Heart right ventricle (tissue), 16 donors: ENCODE data around the gene CTPS1. TPM values are rescaled to one million over a fixed set of nuclear protein-coding genes. Genes with fewer than 3 reads are reported as not detected.

Source experiments
- ATAC-seq, 8 donors: fragments of 200-7000 bp; cut with Tn5 transposase; one replicate each; pipeline ENCODE4 v1.9.1; 2020; ENCODE audit warnings: mild to moderate bottlenecking in 8 of 8, moderate library complexity in 8 of 8, moderate number of reproducible peaks in 1 of 8
- DNase-seq, 2 donors: peaks; one replicate each; pipeline ENCODE4 v3.0.0-alpha.2; 2020
- H3K27ac ChIP-seq, 10 donors: fragments of 200-600 bp; sonication (generic) in 2 of 10; one replicate each; pipeline versions ENCODE4 v1.5.0 to v1.8.0; 2020 to 2022; ENCODE audit warnings: mild to moderate bottlenecking in 3 of 10
- H3K27me3 ChIP-seq, 7 donors: fragments of 200-600 bp; one replicate each; pipeline ENCODE4 v1.8.0; 2021 to 2022; ENCODE audit warnings: mild to moderate bottlenecking in 2 of 7
- H3K36me3 ChIP-seq, 9 donors: fragments of 200-600 bp; sonication (generic) in 1 of 9; one replicate each; pipeline versions ENCODE4 v1.5.0 to v1.8.0; 2020 to 2022; ENCODE audit warnings: mild to moderate bottlenecking in 2 of 9
- H3K4me1 ChIP-seq, 9 donors: fragments of 200-600 bp; sonication (generic) in 1 of 9; one replicate each; pipeline versions ENCODE4 v1.5.0 to v1.8.0; 2020 to 2022; ENCODE audit warnings: mild to moderate bottlenecking in 4 of 9
- H3K4me3 ChIP-seq, 10 donors: fragments of 200-600 bp; sonication (generic) in 2 of 10; one replicate each; pipeline versions ENCODE4 v1.5.0 to v1.8.0; 2020 to 2022; ENCODE audit warnings: mild to moderate bottlenecking in 7 of 10, moderate library complexity in 2 of 10
- H3K9me3 ChIP-seq, 11 donors: fragments of 200-600 bp in 10 of 11; sonication (generic) in 2 of 11; one replicate each; pipeline versions ENCODE4 v1.5.0 to v1.8.0; 2013 to 2022; ENCODE audit warnings: mild to moderate bottlenecking in 2 of 11, control low read depth in 1 of 11, moderate library complexity in 1 of 11
- CTCF ChIP-seq, 9 donors: fragments of 200-600 bp; sonication (generic) in 2 of 9; IDR thresholded peaks; one replicate each; pipeline versions ENCODE4 v1.5.0 to v1.8.0; 2021 to 2022; ENCODE audit warnings: antibody characterized with exemption in 9 of 9, mild to moderate bottlenecking in 5 of 9, moderate library complexity in 1 of 9
- WGBS, 2 donors: extraction: QIAGEN DNeasy Blood & Tissue Kit; methylation state at CpG; one replicate each; pipeline ENCODE4 v1.1.7; 2013; ENCODE audit warnings: inconsistent platforms in 1 of 2; 5-methylcytosine and 5-hydroxymethylcytosine counted together
- intact Hi-C, 10 donors: fragments of 100-400 bp; cut with DNase I; formaldehyde crosslinking; loops; one replicate each; pipeline versions ENCODE4 v1.11.1 to v1.14.2; 2022
- polyA plus RNA-seq, 2 donors: library from polyadenylated mRNA; stranded (reverse); fragments of 200-250 nt; gene quantifications; one replicate each; pipeline ENCODE4 v1.2.3, GENCODE V29; 2013
- total RNA-seq, 10 donors: library from RNA; stranded (reverse); fragmentation: NEBNext Ultra II Directional in 3 of 10; extraction: Animal tissue kit (Norgen Biotek cat#: 25700) in 3 of 10; gene quantifications; one replicate each; pipeline versions ENCODE4 v1.2.1 to v1.2.4, GENCODE V29; 2021 to 2023
- donor health status: Arrhythmogenic right ventricular cardiomyopathy.
- donor health status: ischemic (EF 13 %, LVEDD 7.1; RV severe dilation, severe dysfunction).
- donor health status: healthy with polysubstance abuse.
- donor health status: DM: no; HTN: yes; CAD: no.
- donor health status: DM: no; HTN: no; CAD: no.
- donor health status: ischemic (EF 25% LVEDD 6.9; RV normal size, moderate dysfunction).
- donor health status: ischemic (EF 25% LVEDD 5.7; RV mildly dilated, moderate dysfunction).
- donor health status: healthy.
- donor health status: DM: yes; HTN: yes; CAD: no.
- donor health status: Ischemic cardiomyopathy.
- donor health status: ischemic (EF 35%, LVEDD 5.7; RV mildly dilated, moderate dysfunction).
- donor health status: nonischemic (EF 11% LVEDD 7.7; RV severe dilation, severe dysfunction).
- donor health status: DM: yes; HTN: yes; CAD: no.
- donor health status: PGD.
- donor health status: ischemic (EF 29% LVEDD 5.4; RV normal size, mild dysfunction).
- donor health status: nonischemic (EF 23%, LVEDD 6.1; RV moderate dilation, normal function).

Gene CTPS1
- total and polyA plus RNA-seq, 12 donors: 4.6 to 12.1 (median 7.1) TPM

GRCh38 chr1:40932006-40932405 is 47.5 kb upstream of the CTPS1 start:
- H3K4me3 ChIP-seq: no peak overlapping the region
- H3K4me1 ChIP-seq: peaks cover 0 to 15% (median 0%) of the 10 kb centered on the region in 9 donors
- peak in 6 of 8 donors; percentile 24 to 84 (median 56) for ATAC-seq
- TF ChIP-seq CTCF (IDR thresholded peaks at IDR 0.05): no peak
- peak in 1 of 2 donors; percentile 12 for DNase-seq
- intact Hi-C loops: no loop called here
- WGBS, 2 donors: 49 to 58% methylated on average over 4 of the region's 4 CpGs
- peak overlapping the region in 4 of 10 donors; percentile 5 to 62 (median 21) for H3K27ac ChIP-seq
- no peaks in the 10 kb centered on the region for H3K36me3 ChIP-seq
- H3K27me3 ChIP-seq: no peaks in the 10 kb centered on the region
- H3K9me3 ChIP-seq: no peaks in the 10 kb centered on the region

- no peak for TF ChIP-seq CTCF (IDR thresholded peaks at IDR 0.05)
- Histone ChIP-seq H3K9me3 (no peaks in the 10 kb centered on the region), H3K27ac (no peak overlapping the region), H3K4me1 (peaks cover 0 to 8% (median 0%) of the 10 kb centered on the region in 9 donors), H3K36me3 (no peaks in the 10 kb centered on the region), H3K4me3 (no peak overlapping the region), H3K27me3 (no peaks in the 10 kb centered on the region)
- 78 to 91% methylated on average over 5 of the region's 5 CpGs for WGBS, 2 donors
- ATAC-seq (no peak), DNase-seq (no peak)
- intact Hi-C loops: no loop called here
Measured at GRCh38 chr1:40936931-40937339, 42.6 kb upstream of the CTPS1 start.

GRCh38 chr1:40938393-40938792 is 41.1 kb upstream of the CTPS1 start:
- Histone ChIP-seq H3K9me3 (no peaks in the 10 kb centered on the region), H3K27me3 (no peaks in the 10 kb centered on the region), H3K4me3 (no peak overlapping the region), H3K36me3 (no peaks in the 10 kb centered on the region), H3K27ac (no peak overlapping the region), H3K4me1 (peaks cover 0 to 8% (median 0%) of the 10 kb centered on the region in 9 donors)
- ATAC-seq: no peak
- no peak for DNase-seq
- no peak for TF ChIP-seq CTCF (IDR thresholded peaks at IDR 0.05)
- 94 to 98% methylated on average over 6 of the region's 6 CpGs for WGBS, 2 donors
- intact Hi-C loops: no loop called here

GRCh38 chr1:40939320-40940059 is 40.0 kb upstream of the CTPS1 start:
- Histone ChIP-seq H3K9me3 (no peaks in the 10 kb centered on the region), H3K36me3 (no peaks in the 10 kb centered on the region), H3K4me1 (peaks cover 0 to 13% (median 5%) of the 10 kb centered on the region in 9 donors), H3K27ac (peak overlapping the region in 1 of 10 donors; percentile 18), H3K4me3 (no peak overlapping the region), H3K27me3 (no peaks in the 10 kb centered on the region)
- intact Hi-C loops: no loop called here
- no peak for TF ChIP-seq CTCF (IDR thresholded peaks at IDR 0.05)
- DNase-seq: peak; percentile 17 to 30
- 68 to 75% methylated on average over 12 of the region's 12 CpGs for WGBS, 2 donors
- ATAC-seq: peak; percentile 72 to 92 (median 82)
